Brain microvascular endothelial cell (primary cell): ENCODE measurements around the gene SUN2.

Experiments used
- DNase-seq: peaks from one replicate; pipeline ENCODE4 v3.0.0-alpha.2; 2020
- H3K27ac ChIP-seq: fragments of 250-450 bp; sonication (Bioruptor Pico); 2 replicates; pipeline ENCODE4 v1.5.1; 2020; ENCODE audit warnings: mild to moderate bottlenecking, moderate library complexity
- H3K27me3 ChIP-seq: fragments of 250-450 bp; sonication (Bioruptor Pico); replicated peaks from 2 replicates; pipeline ENCODE4 v1.5.1; 2020; ENCODE audit warnings: mild to moderate bottlenecking
- H3K36me3 ChIP-seq: fragments of 250-450 bp; sonication (Bioruptor Pico); replicated peaks from 2 replicates; pipeline ENCODE4 v1.5.1; 2020; ENCODE audit warnings: mild to moderate bottlenecking
- H3K4me3 ChIP-seq: 2 replicates; pipeline ENCODE4 v1.5.1; 2011; ENCODE audit warnings: low read depth, mild to moderate bottlenecking, control low read depth, low read length, moderate library complexity
- CTCF ChIP-seq: IDR thresholded peaks from 2 replicates; pipeline ENCODE4 v1.5.1; 2011; ENCODE audit warnings: low read depth, mild to moderate bottlenecking, moderate library complexity, low read length, control low read depth, inconsistent platforms; ENCODE audit errors: missing control alignments
- in situ Hi-C: cut with HindIII; loops from 2 replicates; pipeline ENCODE4 v1.10.0; 2017; ENCODE audit warnings: low sequenced_read_pairs, low pct_ligation_motif_present

The SUN2 gene

GRCh38 chr22:38710351-38710750 is 45.4 kb downstream of the SUN2 start:
- H3K36me3 ChIP-seq = peaks cover 5% of the 10 kb centered on the region
- no peaks in the 10 kb centered on the region for H3K27me3 ChIP-seq
- DNase-seq = no peak
- TF ChIP-seq CTCF = no peak
- in situ Hi-C loops = no loop called here
- H3K27ac ChIP-seq = no peak overlapping the region
- no peak overlapping the region for H3K4me3 ChIP-seq

DNA sequence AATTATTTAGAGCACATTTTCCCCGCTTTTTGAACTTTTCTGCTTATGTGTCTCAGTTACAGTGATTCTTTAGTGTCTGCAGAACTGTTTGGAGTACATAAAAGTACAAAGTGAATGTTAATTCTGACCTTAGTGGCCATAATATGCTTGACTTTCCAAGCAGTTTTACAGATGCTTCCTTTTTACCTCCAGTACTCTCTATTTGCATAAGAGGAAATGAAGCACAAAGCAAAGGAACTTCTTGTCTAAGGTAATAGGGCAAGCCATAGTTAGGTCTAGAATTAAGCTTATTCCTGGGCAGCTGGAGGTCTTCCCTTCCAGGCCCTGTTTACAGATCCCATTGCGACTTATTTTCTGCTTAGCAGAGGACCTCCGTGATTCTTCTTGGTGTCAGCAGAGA is 46.5 kb downstream of the SUN2 start:
- in situ Hi-C loops = no loop called here
- no peak for DNase-seq
- Histone ChIP-seq H3K36me3 (peaks cover 5% of the 10 kb centered on the region), H3K27ac (no peak overlapping the region), H3K27me3 (no peaks in the 10 kb centered on the region), H3K4me3 (no peak overlapping the region)
- no peak for TF ChIP-seq CTCF

DNA sequence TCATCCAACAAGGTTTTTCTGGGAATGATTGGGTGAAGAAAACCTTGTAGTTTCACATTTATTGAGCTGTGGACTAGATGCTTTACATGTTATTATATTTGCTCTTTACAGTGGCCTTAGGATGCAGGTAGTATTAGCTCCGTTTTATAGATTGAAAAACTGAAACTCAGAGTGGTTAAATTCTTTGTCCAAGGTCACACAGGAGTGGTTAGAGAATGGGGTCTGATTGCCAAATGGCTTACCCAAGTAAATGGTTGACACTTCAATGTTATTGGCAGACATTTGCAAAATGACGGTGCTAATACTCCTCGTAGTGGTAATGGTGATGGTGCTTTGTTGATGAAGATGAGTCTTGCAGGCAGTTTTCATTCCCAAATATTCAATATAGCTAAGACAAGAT is 47.8 kb downstream of the SUN2 start:
- DNase-seq = no peak
- in situ Hi-C loops = no loop called here
- H3K27me3 ChIP-seq = no peaks in the 10 kb centered on the region
- H3K36me3 ChIP-seq = peaks cover 5% of the 10 kb centered on the region
- no peak for TF ChIP-seq CTCF
- H3K4me3 ChIP-seq = no peak overlapping the region
- H3K27ac ChIP-seq = no peak overlapping the region

GRCh38 chr22:38707346-38707745 is 48.5 kb downstream of the SUN2 start:
- DNase-seq = no peak
- Histone ChIP-seq H3K27ac (no peak overlapping the region), H3K36me3 (no peaks in the 10 kb centered on the region), H3K27me3 (no peaks in the 10 kb centered on the region), H3K4me3 (peak overlapping the region; percentile 92)
- in situ Hi-C loops = no loop called here
- no peak for TF ChIP-seq CTCF

DNA sequence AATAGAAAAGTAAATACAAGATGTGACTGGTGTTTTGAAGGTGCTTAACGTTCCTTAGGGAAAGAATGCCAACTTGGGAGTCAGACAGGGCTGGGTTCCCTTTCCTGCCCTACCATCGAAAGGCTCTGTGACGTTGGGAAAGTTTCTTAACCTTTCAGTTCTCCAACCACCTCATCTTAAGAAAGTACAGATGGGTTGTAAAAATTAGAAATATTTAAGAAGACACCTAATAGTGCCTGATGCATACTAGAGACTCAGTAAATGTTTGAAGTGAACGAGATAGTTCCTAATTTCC is 49.0 kb downstream of the SUN2 start:
- no peak for TF ChIP-seq CTCF
- in situ Hi-C loops = no loop called here
- DNase-seq = no peak

GRCh38 chr22:38706101-38706900 is 49.5 kb downstream of the SUN2 start:
- H3K36me3 ChIP-seq = no peaks in the 10 kb centered on the region
- no peak for DNase-seq
- peak overlapping the region; percentile 92 for H3K4me3 ChIP-seq
- no peaks in the 10 kb centered on the region for H3K27me3 ChIP-seq
- in situ Hi-C loops = no loop called here
- no peak for TF ChIP-seq CTCF
- peak overlapping the region; percentile 88 for H3K27ac ChIP-seq

More for the DNA sequence above, 49.0 kb downstream of the SUN2 start:
- Histone ChIP-seq H3K36me3 (no peaks in the 10 kb centered on the region), H3K27me3 (no peaks in the 10 kb centered on the region), H3K27ac (peak overlapping the region; percentile 88), H3K4me3 (peak overlapping the region; percentile 92)
